Activated CD8-positive, alpha-beta memory T cell treated with anti-CD3 and anti-CD28 coated beads, Interleukin-2, amount 10 ng/mL, durations not matched to agents 7 days and 5 days (primary cell): ENCODE results near the gene REEP1. TPM values are rescaled to one million over a fixed set of nuclear protein-coding genes. Genes with fewer than 3 reads are reported as not detected.
A peak's percentile ranks its signal among the peaks of the same experiment; 100 is the strongest.

Source experiments
- ATAC-seq: fragments of 150-1000 bp; cut with Tn5 transposase; one replicate; pipeline ENCODE4 v1.10.0; 2021; ENCODE audit warnings: moderate library complexity
- CTCF ChIA-PET: fragments of 350-600 bp; sonication (Branson Sonifier 250); formaldehyde crosslinking; loops from one replicate; lab custom pipeline; 2021; ENCODE audit warnings: antibody characterized with exemption; lab: Charles Lee
- DNase-seq: peaks from one replicate; pipeline ENCODE4 v3.0.0-alpha.2; 2020
- H3K27ac Mint-ChIP-seq: one replicate; pipeline ENCODE4 v1.8.0; 2021; ENCODE audit warnings: mild to moderate bottlenecking, mixed read lengths
- H3K27me3 Mint-ChIP-seq: one replicate; pipeline ENCODE4 v1.8.0; 2021; ENCODE audit warnings: mixed read lengths
- H3K36me3 Mint-ChIP-seq: one replicate; pipeline ENCODE4 v1.8.0; 2021; ENCODE audit warnings: mild to moderate bottlenecking, mixed read lengths
- H3K4me1 Mint-ChIP-seq: one replicate; pipeline ENCODE4 v1.8.0; 2021; ENCODE audit warnings: mixed read lengths
- H3K4me3 Mint-ChIP-seq: one replicate; pipeline ENCODE4 v1.8.0; 2021; ENCODE audit warnings: mild to moderate bottlenecking, moderate library complexity, mixed read lengths
- H3K9me3 Mint-ChIP-seq: one replicate; pipeline ENCODE4 v1.8.0; 2022; ENCODE audit warnings: low read depth, mixed read lengths
- total RNA-seq, 2 experiments: library from RNA; stranded (reverse); gene quantifications; one replicate each; pipeline ENCODE4 v1.2.3, GENCODE V29; 2021

Gene REEP1
- total RNA-seq, 2 experiments from 2014 or later = 0.16 TPM; not detected in 1

DNA sequence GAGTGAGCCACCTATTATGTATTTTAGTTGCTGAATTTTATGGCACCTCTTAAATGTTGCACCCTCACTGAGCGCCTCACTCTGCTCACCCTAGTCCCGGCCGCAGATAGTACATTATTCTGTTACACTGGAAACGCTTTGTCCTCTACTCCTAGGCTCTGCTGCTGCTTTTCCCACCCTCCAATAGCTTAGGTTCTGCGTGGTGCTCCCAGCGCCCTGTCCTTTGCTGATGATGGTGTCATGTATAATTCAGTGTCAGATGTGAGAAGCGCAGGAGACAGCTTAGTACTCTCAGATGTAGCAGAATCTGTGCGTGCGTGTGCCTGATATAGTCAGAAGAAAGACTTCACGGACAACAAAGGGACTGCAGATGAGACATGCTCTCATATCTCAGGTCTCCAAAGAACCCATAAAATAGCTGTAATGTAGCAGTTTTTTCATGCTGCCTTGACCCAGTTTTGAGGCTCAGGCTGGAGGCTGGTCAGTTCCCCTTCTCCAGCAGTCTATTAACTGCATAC lies 1.4 kb upstream of the REEP1 start:
- Mint-ChIP-seq H3K36me3 (peaks cover 2% of the 10 kb centered on the region), H3K27me3 (peaks cover 82% of the 10 kb centered on the region), H3K4me1 (peaks cover 15% of the 10 kb centered on the region), H3K27ac (no peak overlapping the region), H3K4me3 (no peak overlapping the region), H3K9me3 (peaks cover 8% of the 10 kb centered on the region)
- no peak for DNase-seq
- CTCF ChIA-PET = interaction anchor here (1.4 to 1.6 kb wide), 2 partner anchors 118 kb away, joined by 4 to 5 read pairs; no protein-coding TSS in a partner anchor
- ATAC-seq = no peak

GRCh38 chr2:86336675-86337243 lies 667 bp downstream of the REEP1 start:
- DNase-seq (no peak), ATAC-seq (no peak)
- CTCF ChIA-PET = no interaction called here
- peaks cover 15% of the 10 kb centered on the region for H3K4me1 Mint-ChIP-seq
- peak overlapping the region; percentile 58 for H3K4me3 Mint-ChIP-seq
- no peaks in the 10 kb centered on the region for H3K36me3 Mint-ChIP-seq
- H3K27me3 Mint-ChIP-seq = peaks cover 80% of the 10 kb centered on the region
- no peak overlapping the region for H3K27ac Mint-ChIP-seq
- H3K9me3 Mint-ChIP-seq = peaks cover 8% of the 10 kb centered on the region

DNA sequence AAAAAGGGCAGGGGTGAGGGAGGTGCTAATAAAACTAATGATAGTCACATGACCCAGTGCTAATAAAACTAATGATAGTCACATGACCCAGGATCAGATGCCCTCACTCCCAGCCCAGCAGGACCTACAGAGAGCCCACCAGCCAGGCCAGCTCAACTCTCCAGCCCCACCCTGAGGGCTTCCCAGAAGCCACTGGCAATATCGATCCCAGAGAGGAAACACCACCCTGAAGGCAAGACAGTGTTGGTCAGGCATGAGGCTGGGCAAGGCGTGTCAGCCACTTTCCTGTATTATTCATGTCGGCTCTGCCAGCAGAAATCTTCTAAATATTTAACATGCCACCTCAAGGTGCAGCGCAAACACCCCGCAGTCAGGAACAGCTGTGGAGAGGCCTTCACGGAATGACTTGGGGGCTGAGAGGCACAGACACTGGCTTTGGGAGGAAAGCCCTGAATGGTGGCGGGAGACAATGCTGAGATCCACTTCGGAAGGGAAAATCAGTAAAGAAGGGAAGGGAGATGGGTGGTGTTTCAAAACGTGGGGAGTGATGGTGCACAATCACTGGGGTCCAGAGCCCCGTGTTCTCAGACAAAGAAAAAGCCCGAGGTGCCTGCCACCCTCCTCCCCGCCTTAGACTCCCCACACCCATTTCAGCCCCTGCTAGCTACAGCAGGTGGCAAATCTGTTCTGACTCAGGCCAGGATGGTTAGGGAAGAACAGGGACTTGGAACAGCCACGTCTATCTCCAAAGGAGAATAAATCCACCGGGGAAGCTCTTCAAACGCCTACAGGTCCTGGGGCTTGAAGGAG lies 1.4 kb downstream of the REEP1 start:
- H3K27me3 Mint-ChIP-seq = peaks cover 76% of the 10 kb centered on the region
- peak overlapping the region; percentile 58 for H3K4me3 Mint-ChIP-seq
- no peaks in the 10 kb centered on the region for H3K36me3 Mint-ChIP-seq
- no peak overlapping the region for H3K27ac Mint-ChIP-seq
- peaks cover 15% of the 10 kb centered on the region for H3K4me1 Mint-ChIP-seq
- DNase-seq = no peak
- ATAC-seq = no peak
- H3K9me3 Mint-ChIP-seq = peaks cover 4% of the 10 kb centered on the region
- CTCF ChIA-PET = no interaction called here

DNA sequence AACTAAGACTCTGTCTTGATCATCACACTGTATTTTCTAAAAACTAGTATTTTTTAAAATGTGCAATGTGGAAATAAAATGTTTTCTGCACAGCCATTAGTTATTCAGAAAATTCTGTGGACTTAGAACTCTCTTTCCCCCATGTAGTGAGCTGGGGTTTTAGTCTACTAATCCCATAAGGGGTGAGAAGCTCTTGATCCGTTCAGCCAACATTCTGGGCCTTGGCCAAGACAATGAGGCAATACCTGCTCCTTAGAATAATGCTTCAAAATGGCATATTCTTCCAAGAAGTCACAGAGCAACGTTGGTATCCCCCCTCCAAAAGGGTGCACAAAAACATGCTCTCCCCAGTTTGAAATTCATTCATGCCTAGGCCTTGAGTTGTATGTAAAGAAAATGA lies 4.0 kb downstream of the REEP1 start:
- Mint-ChIP-seq H3K36me3 (no peaks in the 10 kb centered on the region), H3K4me1 (peaks cover 15% of the 10 kb centered on the region), H3K27ac (no peak overlapping the region), H3K4me3 (no peak overlapping the region), H3K9me3 (no peaks in the 10 kb centered on the region), H3K27me3 (peaks cover 56% of the 10 kb centered on the region)
- ATAC-seq = no peak
- CTCF ChIA-PET = interaction anchor here (0.7 to 1.4 kb wide), 2 partner anchors 18 to 35 kb away, joined by 3 to 4 read pairs; no protein-coding TSS in a partner anchor
- DNase-seq = no peak

DNA sequence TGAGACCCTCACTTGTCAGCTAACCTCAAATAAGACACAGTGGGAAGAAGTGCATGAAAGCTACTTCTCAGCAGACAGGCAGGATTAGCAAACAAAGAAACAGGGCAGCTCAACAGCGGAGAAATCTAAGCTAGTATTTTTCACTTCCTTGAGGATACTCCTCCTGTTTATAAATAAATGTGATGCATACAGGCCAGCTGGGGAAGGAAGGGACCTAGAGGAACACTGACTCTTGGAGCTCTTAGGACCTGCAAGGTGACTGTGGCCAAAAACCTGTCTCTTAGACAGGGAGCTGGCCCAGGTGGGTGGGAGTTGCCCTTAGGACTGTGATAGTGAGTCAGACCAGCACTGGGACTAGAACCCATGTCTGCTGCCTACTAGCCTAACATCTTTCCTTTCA lies 4.8 kb downstream of the REEP1 start:
- DNase-seq (no peak), ATAC-seq (no peak)
- H3K9me3 Mint-ChIP-seq = no peaks in the 10 kb centered on the region
- no peaks in the 10 kb centered on the region for H3K36me3 Mint-ChIP-seq
- H3K27ac Mint-ChIP-seq = no peak overlapping the region
- no peak overlapping the region for H3K4me3 Mint-ChIP-seq
- CTCF ChIA-PET = interaction anchor here (0.7 to 1.4 kb wide), 2 partner anchors 19 to 36 kb away, joined by 3 to 4 read pairs; no protein-coding TSS in a partner anchor
- H3K27me3 Mint-ChIP-seq = peaks cover 50% of the 10 kb centered on the region
- peaks cover 10% of the 10 kb centered on the region for H3K4me1 Mint-ChIP-seq

DNA sequence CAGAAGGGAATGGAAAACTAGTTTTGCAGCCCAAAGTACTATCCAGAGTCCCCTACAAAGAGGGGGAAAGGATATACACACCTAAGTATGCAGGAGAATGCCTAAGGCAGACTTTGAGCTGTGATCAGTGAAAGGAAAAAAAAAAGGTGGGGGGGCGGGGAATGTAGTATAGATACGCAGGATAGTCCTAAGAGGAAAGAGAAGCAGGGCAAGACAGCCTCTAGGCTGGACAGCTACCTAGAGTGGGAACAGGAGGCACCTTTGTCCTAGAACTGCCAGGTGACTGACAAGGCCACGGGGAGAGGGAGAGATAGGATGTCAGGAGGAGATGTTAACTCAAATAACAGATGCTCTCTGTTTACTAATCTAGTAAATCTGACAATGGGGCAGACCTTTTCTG lies 6.0 kb downstream of the REEP1 start:
- CTCF ChIA-PET = interaction anchor here (1.1 kb wide), 1 partner anchor 110 kb away, joined by 3 read pairs; no protein-coding TSS in a partner anchor

DNA sequence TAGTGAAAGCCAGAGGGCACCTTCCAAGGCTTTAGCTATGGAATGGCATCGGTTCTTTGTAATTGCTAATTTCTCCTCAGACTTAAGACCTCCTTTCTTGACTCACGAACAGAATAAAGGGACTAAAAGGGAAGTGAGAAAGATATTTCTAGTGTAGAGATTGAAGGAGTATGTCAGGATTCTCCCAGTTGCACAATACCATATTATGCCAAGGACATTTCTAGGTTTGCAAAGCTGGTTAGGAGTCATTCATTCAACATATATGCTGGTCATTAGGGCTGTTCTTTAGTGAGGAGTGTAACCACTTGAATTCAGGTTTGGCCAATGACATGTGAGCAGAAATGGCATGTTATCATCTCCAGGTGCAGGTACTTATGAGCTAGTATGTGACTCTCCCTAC lies 7.4 kb downstream of the REEP1 start:
- ATAC-seq (no peak), DNase-seq (no peak)
- no peak overlapping the region for H3K27ac Mint-ChIP-seq
- H3K4me1 Mint-ChIP-seq = no peaks in the 10 kb centered on the region
- no peaks in the 10 kb centered on the region for H3K36me3 Mint-ChIP-seq
- CTCF ChIA-PET = no interaction called here
- H3K9me3 Mint-ChIP-seq = no peaks in the 10 kb centered on the region
- peaks cover 41% of the 10 kb centered on the region for H3K27me3 Mint-ChIP-seq
- H3K4me3 Mint-ChIP-seq = no peak overlapping the region

More for the DNA sequence above, 6.0 kb downstream of the REEP1 start:
- Mint-ChIP-seq H3K27me3 (peaks cover 46% of the 10 kb centered on the region), H3K36me3 (no peaks in the 10 kb centered on the region), H3K27ac (no peak overlapping the region), H3K9me3 (no peaks in the 10 kb centered on the region), H3K4me1 (peaks cover 4% of the 10 kb centered on the region), H3K4me3 (no peak overlapping the region)
- no peak for ATAC-seq
- no peak for DNase-seq

GRCh38 chr2:86323273-86324021 lies 14.0 kb downstream of the REEP1 start:
- no peaks in the 10 kb centered on the region for H3K9me3 Mint-ChIP-seq
- H3K27me3 Mint-ChIP-seq = peaks cover 36% of the 10 kb centered on the region
- peaks cover 1% of the 10 kb centered on the region for H3K36me3 Mint-ChIP-seq
- CTCF ChIA-PET = no interaction called here
- H3K27ac Mint-ChIP-seq = no peak overlapping the region
- H3K4me1 Mint-ChIP-seq = peaks cover 18% of the 10 kb centered on the region
- ATAC-seq (no peak), DNase-seq (no peak)
- no peak overlapping the region for H3K4me3 Mint-ChIP-seq

DNA sequence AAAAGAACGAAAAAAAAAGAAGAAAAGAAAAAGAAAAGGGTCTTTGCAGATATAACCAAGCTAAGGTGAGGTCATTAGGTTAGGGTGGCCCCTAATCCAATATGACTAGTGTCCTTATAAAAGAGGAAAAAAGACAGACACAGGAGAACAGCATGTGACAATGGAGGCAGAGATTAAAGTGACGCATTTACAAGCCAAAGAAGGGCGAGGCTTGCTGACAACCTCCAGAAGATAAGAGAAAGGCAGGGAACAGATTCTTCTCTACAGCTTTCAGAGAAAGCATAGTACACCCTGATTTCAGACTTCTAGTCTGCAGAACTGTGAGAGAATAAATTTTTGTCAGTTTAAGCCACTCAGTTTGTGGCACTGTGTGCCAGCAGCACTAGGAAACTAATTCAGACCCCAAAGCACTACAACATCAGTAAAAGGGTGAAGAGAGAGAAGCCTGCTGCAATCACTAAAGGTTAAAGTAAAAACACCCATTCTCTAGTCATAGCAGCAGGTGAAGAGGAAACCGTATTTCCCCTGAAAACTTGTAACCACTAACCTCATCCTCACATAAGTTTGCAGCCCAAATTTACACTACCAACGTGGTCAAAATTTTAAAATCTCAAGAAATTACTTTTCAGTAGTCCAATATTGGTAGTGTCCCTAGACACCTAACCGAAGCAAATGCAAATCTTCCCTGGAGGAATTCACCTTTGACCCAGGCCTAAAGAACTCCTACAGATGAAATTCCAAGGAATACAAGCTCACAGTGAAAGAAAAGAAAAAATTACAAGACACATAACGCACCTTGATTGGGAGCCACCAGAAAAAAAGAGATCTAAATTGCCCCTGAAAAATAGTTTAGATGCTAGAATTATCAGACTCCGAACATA lies 17.5 kb downstream of the REEP1 start:
- DNase-seq = no peak
- Mint-ChIP-seq H3K27me3 (peaks cover 37% of the 10 kb centered on the region), H3K4me3 (no peak overlapping the region), H3K27ac (peak overlapping the region; percentile 66), H3K9me3 (no peaks in the 10 kb centered on the region), H3K36me3 (peaks cover 1% of the 10 kb centered on the region), H3K4me1 (peaks cover 18% of the 10 kb centered on the region)
- peak; percentile 81 for ATAC-seq
- CTCF ChIA-PET = interaction anchor here (1.2 kb wide), 2 partner anchors 53 to 99 kb away, joined by 3 read pairs; no protein-coding TSS in a partner anchor

DNA sequence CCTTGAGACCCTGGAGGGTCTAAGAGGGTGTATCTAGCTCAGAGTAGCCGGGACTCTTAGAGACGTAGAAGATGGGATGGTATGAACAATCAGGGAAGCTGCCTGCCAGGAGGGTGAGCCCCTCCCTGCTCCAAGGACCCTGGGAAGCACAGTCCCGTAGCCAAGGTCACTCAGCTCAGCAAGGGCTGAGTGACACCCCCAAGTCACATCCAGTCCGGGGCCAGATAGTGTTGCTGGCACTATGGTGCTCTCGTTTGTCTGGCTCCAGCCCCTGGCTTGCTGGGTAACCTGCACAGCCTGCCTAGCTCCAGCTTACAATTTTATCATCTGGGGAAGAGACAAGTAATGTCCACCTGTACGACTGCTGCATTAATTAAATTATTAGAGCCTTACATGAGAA lies 22.3 kb downstream of the REEP1 start:
- Mint-ChIP-seq H3K27me3 (peaks cover 34% of the 10 kb centered on the region), H3K4me3 (no peak overlapping the region), H3K4me1 (peaks cover 13% of the 10 kb centered on the region), H3K9me3 (no peaks in the 10 kb centered on the region), H3K36me3 (no peaks in the 10 kb centered on the region), H3K27ac (no peak overlapping the region)
- CTCF ChIA-PET = no interaction called here
- ATAC-seq (no peak), DNase-seq (no peak)

- no peak overlapping the region for H3K4me3 Mint-ChIP-seq
- H3K36me3 Mint-ChIP-seq = no peaks in the 10 kb centered on the region
- DNase-seq = no peak
- no peaks in the 10 kb centered on the region for H3K9me3 Mint-ChIP-seq
- ATAC-seq = no peak
- H3K27ac Mint-ChIP-seq = no peak overlapping the region
- CTCF ChIA-PET = no interaction called here
- H3K4me1 Mint-ChIP-seq = peaks cover 3% of the 10 kb centered on the region
- peaks cover 32% of the 10 kb centered on the region for H3K27me3 Mint-ChIP-seq
Observed at GRCh38 chr2:86314125-86314524, 23.3 kb downstream of the REEP1 start.

DNA sequence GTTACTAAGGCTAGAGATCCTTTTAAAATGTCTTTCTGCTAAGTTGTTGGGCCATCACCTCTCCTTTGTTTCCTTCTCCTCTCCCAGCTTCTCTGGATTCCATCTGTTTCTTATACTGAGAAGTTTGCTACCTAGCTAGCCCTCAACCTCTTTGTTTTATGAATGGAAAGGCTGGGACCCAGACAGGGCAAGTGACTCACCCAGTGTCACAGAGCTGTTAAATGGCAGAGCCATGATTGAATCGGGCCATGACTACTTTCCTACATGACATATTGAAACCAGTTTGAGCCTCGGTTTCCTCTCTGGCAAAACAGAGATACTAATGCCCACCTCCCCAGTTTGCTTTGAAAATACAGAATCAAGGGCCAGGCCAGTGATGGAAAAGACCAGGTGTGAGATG lies 24.1 kb downstream of the REEP1 start:
- Mint-ChIP-seq H3K4me3 (no peak overlapping the region), H3K27ac (no peak overlapping the region), H3K36me3 (no peaks in the 10 kb centered on the region), H3K27me3 (peaks cover 30% of the 10 kb centered on the region), H3K4me1 (no peaks in the 10 kb centered on the region), H3K9me3 (no peaks in the 10 kb centered on the region)
- ATAC-seq (no peak), DNase-seq (no peak)
- CTCF ChIA-PET = interaction anchor here (1.2 kb wide), 1 partner anchor 9 kb away, joined by 3 read pairs; no protein-coding TSS in a partner anchor
